ENCODE results near the gene TMEM87A.

Gene TMEM87A

GRCh38 chr15:42165106-42165505 is 108.1 kb downstream of the TMEM87A start:
- no peak for DNase-seq (ENCODE audit: low read depth, low spot score)

GRCh38 chr15:42163947-42164550 is 109.2 kb downstream of the TMEM87A start:
- no peak for DNase-seq (ENCODE audit: low read depth, low spot score)

- no peak for DNase-seq (ENCODE audit: low read depth, low spot score)
Observed at GRCh38 chr15:42163291-42163690, 109.9 kb downstream of the TMEM87A start.

Measured in ELF-1 (cell line).